Measurements from ENCODE around the gene CHD9. TPM values are rescaled to one million over a fixed set of nuclear protein-coding genes. Genes with fewer than 3 reads are reported as not detected.

The CHD9 gene
- total RNA-seq, 3 donors from 2014 or later, result 65.4 to 95.9 (median 86.6) TPM

DNA sequence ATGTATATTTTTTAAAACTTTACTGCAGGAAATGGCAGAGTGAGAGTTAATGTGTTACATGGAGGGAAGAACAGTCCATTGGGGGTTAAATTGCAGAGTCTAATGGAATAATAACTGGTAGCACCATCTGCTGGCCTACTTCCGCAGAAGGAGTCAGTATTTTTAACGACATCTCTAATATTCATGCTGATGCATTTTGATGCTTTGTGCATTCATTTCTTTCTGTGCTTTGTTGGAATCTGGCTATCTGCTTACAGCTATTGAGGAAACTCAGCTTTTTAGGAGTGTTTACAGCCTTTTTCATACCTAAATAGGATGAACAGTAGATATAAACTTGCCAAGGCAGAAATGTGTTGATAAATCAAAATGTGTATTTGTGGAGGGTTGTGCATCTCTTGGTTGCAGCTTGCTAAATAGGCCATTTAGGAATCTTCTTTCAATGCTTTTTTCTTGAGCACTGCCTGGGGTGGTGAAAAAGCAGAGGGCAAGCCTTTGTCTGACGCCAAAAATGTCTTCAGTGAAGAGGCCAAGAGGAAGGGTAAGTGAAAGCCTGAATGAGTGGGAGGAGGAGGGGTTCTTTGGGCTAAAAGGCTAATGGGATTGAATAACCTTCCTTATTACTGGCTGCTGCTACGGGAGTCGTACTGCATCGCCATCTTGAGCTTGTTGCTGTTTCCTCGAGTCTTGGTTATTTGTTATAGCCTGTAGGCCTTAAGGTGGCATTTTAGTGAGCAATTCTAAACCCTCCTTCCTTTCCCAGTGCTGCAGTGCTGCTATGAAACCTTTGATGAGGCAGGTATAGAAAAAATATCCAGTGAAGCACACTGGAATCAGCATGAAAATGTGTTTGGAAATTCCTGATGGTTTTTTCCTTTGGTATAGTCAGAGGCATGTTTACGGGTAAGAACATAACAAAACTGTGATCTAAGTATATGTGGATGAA is 153.3 kb downstream of the CHD9 start:
- intact Hi-C loops (cut with DNase I, micrococcal nuclease), result loop anchor here in 1 of 2 donors (10.0 kb wide), 1 partner anchor 153 kb away; the partner anchor contains the start of genes CHD9 and CHD9NB
- Histone ChIP-seq H3K4me3 (no peak overlapping the region), H3K4me1 (ENCODE audit: low read depth) (peaks cover 4% of the 10 kb centered on the region), H3K9me3 (no peaks in the 10 kb centered on the region), H3K36me3 (ENCODE audit: low read depth) (no peaks in the 10 kb centered on the region)
- ATAC-seq (peak; percentile 95), DNase-seq (peak in 1 of 3 donors; percentile 68)
- TF ChIP-seq, protein P1, sequence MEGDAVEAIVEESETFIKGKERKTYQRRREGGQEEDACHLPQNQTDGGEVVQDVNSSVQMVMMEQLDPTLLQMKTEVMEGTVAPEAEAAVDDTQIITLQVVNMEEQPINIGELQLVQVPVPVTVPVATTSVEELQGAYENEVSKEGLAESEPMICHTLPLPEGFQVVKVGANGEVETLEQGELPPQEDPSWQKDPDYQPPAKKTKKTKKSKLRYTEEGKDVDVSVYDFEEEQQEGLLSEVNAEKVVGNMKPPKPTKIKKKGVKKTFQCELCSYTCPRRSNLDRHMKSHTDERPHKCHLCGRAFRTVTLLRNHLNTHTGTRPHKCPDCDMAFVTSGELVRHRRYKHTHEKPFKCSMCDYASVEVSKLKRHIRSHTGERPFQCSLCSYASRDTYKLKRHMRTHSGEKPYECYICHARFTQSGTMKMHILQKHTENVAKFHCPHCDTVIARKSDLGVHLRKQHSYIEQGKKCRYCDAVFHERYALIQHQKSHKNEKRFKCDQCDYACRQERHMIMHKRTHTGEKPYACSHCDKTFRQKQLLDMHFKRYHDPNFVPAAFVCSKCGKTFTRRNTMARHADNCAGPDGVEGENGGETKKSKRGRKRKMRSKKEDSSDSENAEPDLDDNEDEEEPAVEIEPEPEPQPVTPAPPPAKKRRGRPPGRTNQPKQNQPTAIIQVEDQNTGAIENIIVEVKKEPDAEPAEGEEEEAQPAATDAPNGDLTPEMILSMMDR (IDR thresholded peaks at IDR 0.05), result no peak

DNA sequence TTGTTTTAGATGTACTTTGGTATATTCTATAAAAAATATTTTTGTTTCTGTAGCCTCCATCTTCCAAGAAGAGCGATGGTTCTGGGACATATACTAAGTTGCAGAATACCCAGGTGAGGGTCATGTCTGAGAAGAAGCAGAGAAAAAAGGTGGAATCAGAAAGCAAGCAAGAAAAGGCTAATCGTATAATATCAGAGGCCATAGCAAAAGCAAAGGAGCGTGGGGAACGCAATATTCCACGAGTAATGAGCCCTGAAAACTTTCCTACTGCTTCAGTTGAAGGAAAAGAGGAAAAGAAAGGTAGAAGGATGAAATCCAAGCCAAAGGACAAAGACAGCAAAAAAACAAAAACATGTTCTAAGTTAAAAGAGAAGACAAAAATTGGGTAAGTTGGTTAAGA is 154.6 kb downstream of the CHD9 start:
- no peak overlapping the region for H3K4me3 ChIP-seq
- TF ChIP-seq, protein P1 (IDR thresholded peaks at IDR 0.05), result no peak
- H3K4me1 ChIP-seq (ENCODE audit: low read depth), result peaks cover 4% of the 10 kb centered on the region
- H3K36me3 ChIP-seq (ENCODE audit: low read depth), result no peaks in the 10 kb centered on the region
- H3K9me3 ChIP-seq, result no peaks in the 10 kb centered on the region
- no peak for ATAC-seq
- DNase-seq, result no peak
- intact Hi-C loops (cut with DNase I, micrococcal nuclease), result loop anchor here in 1 of 2 donors (10.0 kb wide), 1 partner anchor 155 kb away; the partner anchor contains the start of genes CHD9 and CHD9NB

DNA sequence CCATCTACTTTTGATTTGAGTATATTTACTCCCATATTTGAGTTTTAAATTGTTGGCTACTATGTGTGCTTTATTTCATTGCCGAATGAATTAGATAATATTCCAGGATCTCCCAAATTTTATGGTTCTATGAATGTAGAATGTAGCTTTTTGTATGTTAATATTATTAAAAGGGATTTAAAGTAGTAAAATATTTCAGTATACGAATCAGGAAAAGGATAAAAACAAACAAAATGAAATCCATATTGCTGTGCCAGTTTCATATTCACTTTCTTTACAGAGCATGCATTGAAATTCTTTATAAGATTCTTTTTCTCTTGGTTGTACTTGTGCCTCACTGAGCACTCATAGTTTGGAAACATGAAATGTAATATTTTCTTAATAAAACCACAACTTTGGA is 155.1 kb downstream of the CHD9 start:
- Histone ChIP-seq H3K36me3 (ENCODE audit: low read depth) (no peaks in the 10 kb centered on the region), H3K9me3 (no peaks in the 10 kb centered on the region), H3K4me3 (no peak overlapping the region), H3K4me1 (ENCODE audit: low read depth) (peaks cover 4% of the 10 kb centered on the region)
- TF ChIP-seq, protein P1 (IDR thresholded peaks at IDR 0.05), result no peak
- DNase-seq (no peak), ATAC-seq (no peak)
- intact Hi-C loops (cut with DNase I, micrococcal nuclease), result loop anchor here in 1 of 2 donors (10.0 kb wide), 1 partner anchor 155 kb away; the partner anchor contains the start of genes CHD9 and CHD9NB

DNA sequence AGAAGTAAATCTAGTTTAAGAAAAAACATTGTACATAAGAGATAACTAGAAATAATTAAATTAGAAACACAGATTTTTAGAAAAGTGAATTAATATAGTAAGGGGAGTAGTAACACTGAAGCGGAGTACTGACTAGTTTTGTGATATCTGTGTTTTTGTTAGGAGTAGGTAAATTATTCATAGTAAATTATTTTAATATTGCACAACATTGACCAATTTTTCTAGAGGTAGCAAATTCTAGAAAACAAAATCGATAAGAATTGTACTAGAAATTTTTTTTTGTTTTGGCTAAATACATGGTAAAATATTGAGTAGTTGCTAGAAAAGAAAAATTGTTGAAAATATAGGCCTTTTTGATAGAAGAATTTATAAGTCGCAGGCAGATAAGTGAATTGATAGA is 156.5 kb downstream of the CHD9 start:
- TF ChIP-seq, protein P1 (IDR thresholded peaks at IDR 0.05), result no peak
- ATAC-seq (no peak), DNase-seq (no peak)
- Histone ChIP-seq H3K9me3 (no peaks in the 10 kb centered on the region), H3K4me1 (ENCODE audit: low read depth) (peaks cover 4% of the 10 kb centered on the region), H3K36me3 (ENCODE audit: low read depth) (no peaks in the 10 kb centered on the region), H3K4me3 (no peak overlapping the region)
- intact Hi-C loops (cut with DNase I, micrococcal nuclease), result no loop called here

DNA sequence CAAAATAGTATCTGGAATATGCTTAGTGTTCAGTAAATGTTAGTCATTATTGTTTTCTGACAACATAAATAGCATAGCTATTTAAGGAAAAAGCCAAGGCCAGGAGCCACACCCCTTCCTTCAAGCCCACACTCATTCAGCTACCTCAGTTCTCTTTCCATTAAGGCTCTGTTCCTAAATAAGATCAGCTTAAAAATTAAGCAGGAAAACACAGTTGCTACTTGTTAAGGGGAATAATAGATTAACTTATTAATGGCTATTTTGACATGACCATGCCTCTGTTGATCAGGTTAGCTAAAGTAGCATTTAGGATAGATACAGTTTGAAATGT is 158.1 kb downstream of the CHD9 start:
- DNase-seq (no peak), ATAC-seq (no peak)
- TF ChIP-seq, protein P1 (IDR thresholded peaks at IDR 0.05), result no peak
- intact Hi-C loops (cut with DNase I, micrococcal nuclease), result no loop called here
- Histone ChIP-seq H3K4me1 (ENCODE audit: low read depth) (peaks cover 4% of the 10 kb centered on the region), H3K9me3 (no peaks in the 10 kb centered on the region), H3K36me3 (ENCODE audit: low read depth) (no peaks in the 10 kb centered on the region), H3K4me3 (no peak overlapping the region)

Measured in mucosa of descending colon (tissue), 3 donors.